Subcutaneous abdominal adipose tissue (tissue), 5 donors: ENCODE data around the gene SRCIN1.
A peak's percentile ranks its signal among the peaks of the same experiment; 100 is the strongest.

Experiments used
- H3K27ac ChIP-seq: one replicate; pipeline ENCODE4 v1.7.0; 2013; ENCODE audit warnings: low read depth, mild to moderate bottlenecking, inconsistent platforms, low read length, moderate library complexity
- H3K27me3 ChIP-seq, 5 donors: one replicate each; pipeline ENCODE4 v1.7.0; 2013; ENCODE audit warnings: low read length in 5 of 5, inconsistent platforms in 1 of 5; ENCODE audit not compliant: control insufficient read depth in 5 of 5, insufficient read depth in 4 of 5
- H3K36me3 ChIP-seq, 5 donors: one replicate each; pipeline ENCODE4 v1.7.0; 2013; ENCODE audit warnings: low read length in 5 of 5; ENCODE audit not compliant: control insufficient read depth in 5 of 5, insufficient read depth in 5 of 5
- H3K4me1 ChIP-seq, 5 donors: one replicate each; pipeline ENCODE4 v1.7.0; 2013; ENCODE audit warnings: low read length in 5 of 5, mild to moderate bottlenecking in 3 of 5, moderate library complexity in 1 of 5; ENCODE audit not compliant: control insufficient read depth in 5 of 5, insufficient read depth in 5 of 5
- H3K4me3 ChIP-seq, 5 donors: one replicate each; pipeline ENCODE4 v1.7.0; 2013; ENCODE audit warnings: low read length in 5 of 5, low read depth in 1 of 5
- H3K9ac ChIP-seq, 5 donors: one replicate each; pipeline ENCODE4 v1.7.0; 2013; ENCODE audit warnings: low read length in 5 of 5, mild to moderate bottlenecking in 4 of 5, moderate library complexity in 3 of 5
- H3K9me3 ChIP-seq, 5 donors: one replicate each; pipeline ENCODE4 v1.7.0; 2013; ENCODE audit warnings: low read length in 5 of 5; ENCODE audit not compliant: control insufficient read depth in 5 of 5
- donor health status: healthy.
- donor health status: healthy.
- donor health status: healthy.
- donor health status: healthy.
- donor health status: healthy.

SRCIN1 gene

GRCh38 chr17:38590988-38591758 lies 14.6 kb downstream of the SRCIN1 start:
- peaks cover 10 to 40% (median 29%) of the 10 kb centered on the region in 5 donors for H3K4me1 ChIP-seq
- peak overlapping the region in 1 of 5 donors; percentile 21 for H3K9ac ChIP-seq
- no peaks in the 10 kb centered on the region for H3K9me3 ChIP-seq
- no peak overlapping the region for H3K4me3 ChIP-seq
- H3K27ac ChIP-seq, result no peak overlapping the region
- no peaks in the 10 kb centered on the region for H3K36me3 ChIP-seq
- H3K27me3 ChIP-seq, result peaks cover 7 to 67% (median 15%) of the 10 kb centered on the region in 5 donors

DNA sequence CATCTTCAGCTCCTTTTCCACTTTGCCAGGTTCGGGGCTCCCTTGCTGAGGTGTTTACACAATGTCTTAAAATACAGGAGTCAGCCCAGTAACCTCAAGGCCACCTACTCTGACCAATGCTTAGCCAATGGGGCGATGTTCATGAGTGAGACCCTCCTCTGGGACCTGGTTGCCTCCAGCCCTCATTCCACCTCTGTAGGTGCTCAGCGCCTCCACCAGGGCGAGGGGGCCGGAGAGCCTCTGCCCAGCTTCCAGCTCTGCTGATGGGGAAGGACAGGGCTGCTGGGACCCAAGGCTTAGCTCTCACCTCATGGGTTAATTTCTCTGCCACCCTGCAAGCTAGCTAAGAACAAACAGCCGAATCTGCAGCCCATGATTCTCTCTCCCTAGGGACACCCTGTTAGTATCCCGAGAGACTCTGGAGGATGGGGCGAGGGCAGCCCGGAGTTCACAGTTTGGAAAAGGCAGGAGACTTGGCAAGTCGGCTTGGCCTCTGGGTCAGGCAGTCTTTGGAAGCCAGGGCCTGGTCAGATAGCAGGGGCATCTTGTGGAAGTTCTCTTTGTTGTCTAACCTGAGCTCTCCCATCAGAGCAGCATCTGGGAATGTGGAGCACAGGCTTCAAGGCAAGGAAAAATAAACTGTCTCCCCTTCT lies 16.2 kb downstream of the SRCIN1 start:
- Histone ChIP-seq H3K4me1 (peaks cover 10 to 50% (median 29%) of the 10 kb centered on the region in 5 donors), H3K27me3 (peaks cover 11 to 64% (median 13%) of the 10 kb centered on the region in 5 donors), H3K9me3 (no peaks in the 10 kb centered on the region), H3K36me3 (no peaks in the 10 kb centered on the region), H3K9ac (no peak overlapping the region), H3K27ac (no peak overlapping the region), H3K4me3 (no peak overlapping the region)

DNA sequence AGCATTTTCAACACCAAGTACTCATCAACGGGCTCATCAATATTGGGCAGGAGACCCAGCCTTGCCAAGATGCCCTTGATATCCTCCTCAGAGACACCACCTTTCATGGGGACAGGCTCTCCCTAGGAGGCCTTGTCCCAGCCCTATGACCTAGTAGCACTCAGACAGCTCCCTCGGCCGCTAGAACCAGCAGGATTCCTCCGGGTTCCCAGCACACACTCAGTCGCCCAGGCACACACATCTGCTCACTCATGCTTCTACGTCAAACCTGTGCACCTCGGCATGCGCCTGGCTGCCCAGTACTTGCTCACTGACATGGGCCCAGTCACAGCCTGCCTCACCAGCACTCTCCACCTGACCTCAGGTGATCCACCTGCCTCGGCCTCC lies 17.0 kb downstream of the SRCIN1 start:
- H3K4me3 ChIP-seq, result no peak overlapping the region
- H3K9me3 ChIP-seq, result no peaks in the 10 kb centered on the region
- no peaks in the 10 kb centered on the region for H3K36me3 ChIP-seq
- H3K4me1 ChIP-seq, result peaks cover 10 to 58% (median 35%) of the 10 kb centered on the region in 5 donors
- H3K9ac ChIP-seq, result no peak overlapping the region
- no peak overlapping the region for H3K27ac ChIP-seq
- H3K27me3 ChIP-seq, result peaks cover 6 to 56% (median 10%) of the 10 kb centered on the region in 5 donors

DNA sequence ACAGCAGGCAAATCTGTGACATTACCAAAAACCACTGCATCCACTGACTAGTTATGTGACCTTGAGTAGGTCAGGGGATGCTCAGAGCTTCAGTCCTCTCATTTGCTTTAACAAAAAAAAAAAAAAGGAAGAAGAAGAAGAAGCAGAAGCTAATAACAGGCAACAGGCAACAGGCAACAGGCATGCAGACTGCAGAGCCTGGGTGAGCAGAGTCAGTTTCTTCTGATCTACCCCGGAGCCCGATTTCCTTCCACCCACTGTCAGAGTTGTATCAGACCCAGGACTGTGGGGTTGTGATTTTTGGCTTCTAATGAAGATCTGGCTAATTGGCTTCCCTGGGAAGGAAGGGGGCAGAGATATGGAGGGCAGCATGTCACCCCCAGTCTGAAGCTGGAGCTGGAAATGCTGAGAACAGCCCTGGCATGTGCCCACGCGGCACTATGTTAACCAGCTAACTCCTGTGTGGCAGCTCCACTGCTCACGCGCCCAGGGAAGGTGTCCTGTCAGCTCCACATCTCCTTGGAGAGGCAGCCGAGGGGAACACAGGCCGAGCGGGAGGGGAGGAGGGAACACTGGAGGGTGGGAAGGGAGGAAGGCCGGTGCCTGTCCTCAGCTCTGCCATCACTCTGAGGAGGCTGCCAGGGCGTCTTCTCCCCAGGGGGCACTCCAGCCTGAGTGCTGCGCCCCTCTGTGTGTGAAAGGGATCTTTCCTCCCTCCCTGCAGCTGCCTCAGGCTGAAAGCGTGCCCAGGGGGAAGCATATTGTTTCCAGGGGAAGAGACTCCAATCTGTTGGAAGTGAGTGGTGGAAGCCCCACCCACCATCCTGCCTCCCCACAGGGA lies 17.6 kb downstream of the SRCIN1 start:
- Histone ChIP-seq H3K36me3 (no peaks in the 10 kb centered on the region), H3K27me3 (peaks cover 0 to 50% (median 10%) of the 10 kb centered on the region in 5 donors), H3K9me3 (no peaks in the 10 kb centered on the region), H3K27ac (no peak overlapping the region), H3K4me3 (peak overlapping the region in 1 of 5 donors; percentile 2), H3K4me1 (peaks cover 10 to 59% (median 35%) of the 10 kb centered on the region in 5 donors), H3K9ac (no peak overlapping the region)

DNA sequence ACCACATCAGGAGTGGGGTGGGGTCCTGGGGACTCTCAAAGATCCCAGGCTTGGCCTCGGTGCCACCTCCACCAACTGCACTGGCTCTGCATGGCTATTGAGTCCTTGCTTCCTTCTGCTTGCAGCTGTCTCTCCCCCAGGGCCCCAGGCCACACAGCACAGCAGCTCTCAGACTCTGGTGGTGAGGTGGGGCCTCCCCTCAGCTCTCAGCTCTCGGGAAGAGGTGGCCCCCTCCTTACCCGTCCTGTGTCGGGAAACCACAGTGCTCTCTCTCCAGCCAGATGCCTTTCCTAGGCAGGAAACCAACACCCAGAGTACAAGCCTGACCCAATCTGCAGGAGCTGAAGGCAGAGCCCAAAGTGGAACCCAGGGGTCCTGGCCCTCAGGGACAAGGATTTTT lies 18.5 kb downstream of the SRCIN1 start:
- Histone ChIP-seq H3K27ac (no peak overlapping the region), H3K27me3 (peaks cover 0 to 47% (median 7%) of the 10 kb centered on the region in 5 donors), H3K36me3 (no peaks in the 10 kb centered on the region), H3K9ac (no peak overlapping the region), H3K4me3 (no peak overlapping the region), H3K4me1 (peaks cover 10 to 57% (median 34%) of the 10 kb centered on the region in 5 donors), H3K9me3 (no peaks in the 10 kb centered on the region)

DNA sequence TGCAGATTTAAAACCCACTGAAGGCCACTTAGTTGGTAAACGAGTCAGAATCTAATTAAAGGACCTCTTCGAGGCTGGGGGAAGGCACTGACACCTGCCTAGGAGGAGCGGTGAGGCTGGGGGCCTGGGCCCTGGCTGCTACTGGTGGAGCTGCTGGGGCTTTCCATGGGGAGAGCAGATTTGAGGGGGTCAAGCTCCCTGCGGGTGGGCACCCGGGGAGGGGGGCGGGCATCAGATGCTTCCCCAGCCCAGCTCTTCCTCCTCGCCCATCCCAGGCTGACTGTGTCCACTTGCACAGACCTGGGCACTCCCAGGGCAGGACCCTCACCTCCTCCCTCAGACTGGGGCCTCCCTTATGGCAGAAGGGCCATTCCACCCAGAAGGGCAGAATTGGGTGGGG lies 19.0 kb downstream of the SRCIN1 start:
- Histone ChIP-seq H3K36me3 (no peaks in the 10 kb centered on the region), H3K4me3 (no peak overlapping the region), H3K4me1 (peaks cover 10 to 53% (median 29%) of the 10 kb centered on the region in 5 donors), H3K9me3 (no peaks in the 10 kb centered on the region), H3K27me3 (peaks cover 0 to 50% (median 8%) of the 10 kb centered on the region in 5 donors), H3K27ac (no peak overlapping the region), H3K9ac (no peak overlapping the region)

- no peak overlapping the region for H3K4me3 ChIP-seq
- H3K27ac ChIP-seq, result no peak overlapping the region
- H3K9me3 ChIP-seq, result no peaks in the 10 kb centered on the region
- H3K36me3 ChIP-seq, result no peaks in the 10 kb centered on the region
- peaks cover 0 to 48% (median 8%) of the 10 kb centered on the region in 5 donors for H3K27me3 ChIP-seq
- peaks cover 6 to 45% (median 22%) of the 10 kb centered on the region in 5 donors for H3K4me1 ChIP-seq
- no peak overlapping the region for H3K9ac ChIP-seq
Measured at GRCh38 chr17:38585918-38586529, 19.7 kb downstream of the SRCIN1 start.

- H3K4me1 ChIP-seq, result peaks cover 6 to 43% (median 18%) of the 10 kb centered on the region in 5 donors
- peaks cover 0 to 46% (median 8%) of the 10 kb centered on the region in 5 donors for H3K27me3 ChIP-seq
- no peak overlapping the region for H3K27ac ChIP-seq
- H3K9me3 ChIP-seq, result no peaks in the 10 kb centered on the region
- peak overlapping the region in 1 of 5 donors; percentile 7 for H3K9ac ChIP-seq
- H3K36me3 ChIP-seq, result no peaks in the 10 kb centered on the region
- no peak overlapping the region for H3K4me3 ChIP-seq
Measured at GRCh38 chr17:38585056-38585917, 20.5 kb downstream of the SRCIN1 start.
